GM23248 (cell line): ENCODE measurements around the gene EEF2. TPM values are rescaled to one million over a fixed set of nuclear protein-coding genes. Genes with fewer than 3 reads are reported as not detected.

Experiments used
- DNase-seq: peaks from one replicate; pipeline ENCODE4 v3.0.0-alpha.2; 2015
- H2AFZ ChIP-seq: fragments of 200-600 bp; sonication (generic); 2 replicates; pipeline ENCODE4 v1.6.1; 2016; ENCODE audit warnings: antibody characterized with exemption
- H3F3A ChIP-seq: fragments of 200-600 bp; sonication (generic); 2 replicates; pipeline ENCODE4 v1.6.1; 2016; ENCODE audit warnings: mild to moderate bottlenecking, antibody characterized with exemption, mixed run types; ENCODE audit not compliant: insufficient read depth
- H3K27ac ChIP-seq: fragments of 200-600 bp; sonication (generic); 2 replicates; pipeline ENCODE4 v1.5.1; 2016; ENCODE audit warnings: mild to moderate bottlenecking
- H3K27me3 ChIP-seq: fragments of 200-600 bp; sonication (generic); replicated peaks from 2 replicates; pipeline ENCODE4 v1.6.1; 2016; ENCODE audit warnings: mild to moderate bottlenecking; ENCODE audit not compliant: insufficient read depth
- H3K36me3 ChIP-seq: fragments of 200-600 bp; sonication (generic); 2 replicates; pipeline ENCODE4 v1.6.1; 2016; ENCODE audit warnings: low read depth, mild to moderate bottlenecking
- H3K4me1 ChIP-seq: fragments of 200-600 bp; sonication (generic); 2 replicates; pipeline ENCODE4 v1.6.1; 2016; ENCODE audit warnings: mild to moderate bottlenecking; ENCODE audit not compliant: insufficient read depth
- H3K4me2 ChIP-seq: fragments of 200-600 bp; sonication (generic); one replicate; pipeline ENCODE4 v1.6.1; 2016; ENCODE audit warnings: mild to moderate bottlenecking; ENCODE audit not compliant: unreplicated experiment
- H3K4me3 ChIP-seq: fragments of 200-600 bp; sonication (generic); 2 replicates; pipeline ENCODE4 v1.5.1; 2016; ENCODE audit warnings: mild to moderate bottlenecking
- H3K79me2 ChIP-seq: fragments of 200-600 bp; sonication (generic); 2 replicates; pipeline ENCODE4 v1.6.1; 2016; ENCODE audit warnings: mild to moderate bottlenecking; ENCODE audit not compliant: insufficient read depth
- H3K9ac ChIP-seq: fragments of 200-600 bp; sonication (generic); 2 replicates; pipeline ENCODE4 v1.6.1; 2016; ENCODE audit warnings: mild to moderate bottlenecking
- H3K9me2 ChIP-seq: fragments of 200-600 bp; sonication (generic); 2 replicates; pipeline ENCODE4 v1.6.1; 2016; ENCODE audit warnings: mixed run types, mild to moderate bottlenecking, moderate library complexity; ENCODE audit not compliant: insufficient read depth
- H3K9me3 ChIP-seq: fragments of 200-600 bp; sonication (generic); one replicate; pipeline ENCODE4 v1.6.1; 2017; ENCODE audit warnings: low read depth
- H4K20me1 ChIP-seq: fragments of 200-600 bp; sonication (generic); 2 replicates; pipeline ENCODE4 v1.6.0; 2016; ENCODE audit not compliant: insufficient read depth
- EZH2 ChIP-seq: fragments of 200-600 bp; sonication (generic); IDR thresholded peaks from 2 replicates; pipeline ENCODE4 v1.6.1; 2018; ENCODE audit warnings: antibody characterized with exemption, mild to moderate bottlenecking; ENCODE audit not compliant: insufficient read depth, poor library complexity, severe bottlenecking
- EZH2phosphoT487 ChIP-seq: fragments of 200-600 bp; sonication (generic); IDR thresholded peaks from 2 replicates; pipeline ENCODE4 v1.6.1; 2018; ENCODE audit warnings: antibody characterized with exemption, moderate library complexity, mild to moderate bottlenecking, low read depth; ENCODE audit not compliant: insufficient read depth
- WGBS, 2 experiments: methylation state at CpG; one replicate each; pipeline ENCODE4 v1.1.6; 2015 to 2017; ENCODE audit warnings: low lambda C conversion rate in 2 of 2, low coverage in 1 of 2; ENCODE audit errors: missing lambda C conversion rate in 2 of 2; 5-methylcytosine and 5-hydroxymethylcytosine counted together
- in situ Hi-C: fragments of 300-500 bp; cut with MboI; formaldehyde crosslinking; loops from 2 replicates; pipeline ENCODE4 v1.15.0; 2020
- polyA plus RNA-seq: library from polyadenylated mRNA; unstranded; fragments of >200 nt; fragmentation: Nextera tagmentation; extraction: Ambion mirVana; gene quantifications from 2 replicates; pipeline ENCODE4 v1.2.1, GENCODE V29; 2016
- total RNA-seq: library from RNA; depleted of rRNA; stranded (reverse); fragments of >200 nt; shearing (Covaris generic); gene quantifications from 2 replicates; pipeline ENCODE4 v1.2.3, GENCODE V29; 2014

The EEF2 gene
- total and polyA plus RNA-seq, 2 experiments from 2014 or later: 326 to 2,755 TPM

DNA sequence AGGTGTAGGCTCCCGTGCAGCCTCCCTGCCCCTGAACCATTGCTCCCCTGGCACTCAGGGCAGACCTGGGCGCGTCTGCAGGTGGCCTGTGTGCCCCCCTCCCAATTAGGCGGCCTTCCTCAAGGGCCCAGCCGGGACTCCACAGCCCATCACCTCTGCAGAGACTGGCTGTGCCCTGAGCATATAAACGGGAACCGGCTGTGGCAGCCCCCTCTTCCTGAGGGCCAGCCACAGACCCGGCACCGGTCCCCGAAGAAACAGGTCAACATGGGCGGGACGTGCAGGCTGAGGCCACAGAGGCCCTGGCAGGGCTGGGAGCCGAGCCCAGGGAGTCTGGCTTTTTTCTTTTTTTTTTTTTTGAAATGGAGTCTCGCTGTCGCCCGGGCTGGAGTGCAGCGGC is 34.3 kb upstream of the EEF2 start:
- Histone ChIP-seq H3K4me3 (no peak overlapping the region), H3K9ac (no peak overlapping the region), H3K4me1 (no peaks in the 10 kb centered on the region), H4K20me1 (no peaks in the 10 kb centered on the region), H3K9me2 (no peaks in the 10 kb centered on the region), H3K4me2 (no peak overlapping the region), H3K79me2 (peaks cover 64% of the 10 kb centered on the region), H3K9me3 (no peaks in the 10 kb centered on the region), H3K27me3 (no peaks in the 10 kb centered on the region), H2AFZ (no peak overlapping the region), H3F3A (no peaks in the 10 kb centered on the region), H3K36me3 (no peaks in the 10 kb centered on the region; the same call in 1 of the 2 replicates), H3K27ac (no peak overlapping the region)
- in situ Hi-C loops: no loop called here
- no peak for DNase-seq
- WGBS, 2 experiments: 68 to 73% methylated on average over 16 to 17 of the region's 17 CpGs
- no peak for TF ChIP-seq EZH2phosphoT487
- TF ChIP-seq EZH2: no peak

DNA sequence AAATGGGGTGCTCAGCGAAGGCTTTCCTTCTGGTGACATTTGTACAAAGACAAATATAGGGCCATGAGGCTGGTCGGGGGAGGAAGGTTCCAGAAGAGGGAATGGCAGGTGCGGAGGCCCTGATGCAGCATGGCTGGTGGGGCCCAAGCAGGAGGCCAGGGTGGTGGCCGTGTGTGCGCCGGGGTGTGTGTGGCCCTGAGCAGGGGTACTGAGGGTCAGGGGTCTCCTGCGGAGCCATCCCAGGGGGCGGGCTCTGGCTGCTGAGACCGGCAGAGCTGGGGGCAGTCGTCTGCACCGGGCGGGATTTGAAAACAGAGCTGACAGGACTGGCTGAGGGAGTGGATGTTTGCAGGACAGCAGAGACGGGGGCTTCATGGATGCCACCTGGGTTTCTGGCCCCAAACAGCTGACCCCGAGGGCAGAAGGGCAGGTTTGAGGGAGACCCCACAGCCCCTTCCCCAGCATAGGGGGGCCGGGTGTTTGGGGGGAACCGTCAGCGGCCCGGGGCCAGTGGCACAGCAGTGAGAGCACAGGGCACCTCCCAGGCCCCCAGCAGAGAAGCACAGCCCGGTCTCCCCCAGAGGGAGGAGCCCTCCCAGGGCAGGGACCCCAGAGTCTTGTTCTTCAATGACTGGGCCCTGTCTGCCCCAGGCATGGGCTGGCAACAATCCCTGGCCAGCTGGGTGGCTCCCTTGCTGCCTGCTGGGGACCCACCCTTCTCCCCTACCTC is 33.7 kb upstream of the EEF2 start:
- in situ Hi-C loops: no loop called here
- H3K27me3 ChIP-seq: no peaks in the 10 kb centered on the region
- H3K4me2 ChIP-seq: no peak overlapping the region
- H3K9me3 ChIP-seq: no peaks in the 10 kb centered on the region
- no peak overlapping the region for H3K9ac ChIP-seq
- no peaks in the 10 kb centered on the region for H3K9me2 ChIP-seq
- H4K20me1 ChIP-seq: no peaks in the 10 kb centered on the region
- peaks cover 70% of the 10 kb centered on the region for H3K79me2 ChIP-seq
- WGBS, 2 experiments: 84% methylated on average over 19 of the region's 19 CpGs
- H3K4me1 ChIP-seq: no peaks in the 10 kb centered on the region
- no peaks in the 10 kb centered on the region; the same call in 1 of the 2 replicates for H3K36me3 ChIP-seq
- H2AFZ ChIP-seq: no peak overlapping the region
- no peak for DNase-seq
- TF ChIP-seq EZH2phosphoT487: no peak
- TF ChIP-seq EZH2: no peak
- H3F3A ChIP-seq: no peaks in the 10 kb centered on the region
- H3K27ac ChIP-seq: no peak overlapping the region
- H3K4me3 ChIP-seq: no peak overlapping the region

DNA sequence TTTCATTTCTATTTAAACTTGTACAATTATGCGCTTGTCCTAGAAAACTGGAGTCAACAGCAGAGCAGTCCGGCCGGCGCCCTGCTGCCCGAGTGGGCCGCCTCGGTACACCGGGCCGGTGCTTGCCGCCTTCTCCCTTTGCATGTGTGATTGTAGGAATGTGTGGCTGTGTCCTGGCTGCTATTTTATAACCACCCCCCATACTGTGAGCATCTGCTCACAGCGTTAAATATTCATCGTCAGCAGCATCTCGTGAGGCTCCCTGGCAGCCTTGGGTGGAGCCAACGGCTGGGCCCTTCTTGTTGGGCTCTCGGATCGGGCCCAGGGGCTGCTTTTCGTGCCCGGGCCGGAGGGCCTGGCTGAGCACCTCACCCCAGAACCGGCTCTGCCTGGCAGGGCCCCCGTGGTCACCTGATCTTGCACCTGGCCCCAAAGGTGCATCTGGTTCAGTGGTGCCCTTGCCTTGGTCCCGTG is 32.9 kb upstream of the EEF2 start:
- H3K79me2 ChIP-seq: peaks cover 74% of the 10 kb centered on the region

DNA sequence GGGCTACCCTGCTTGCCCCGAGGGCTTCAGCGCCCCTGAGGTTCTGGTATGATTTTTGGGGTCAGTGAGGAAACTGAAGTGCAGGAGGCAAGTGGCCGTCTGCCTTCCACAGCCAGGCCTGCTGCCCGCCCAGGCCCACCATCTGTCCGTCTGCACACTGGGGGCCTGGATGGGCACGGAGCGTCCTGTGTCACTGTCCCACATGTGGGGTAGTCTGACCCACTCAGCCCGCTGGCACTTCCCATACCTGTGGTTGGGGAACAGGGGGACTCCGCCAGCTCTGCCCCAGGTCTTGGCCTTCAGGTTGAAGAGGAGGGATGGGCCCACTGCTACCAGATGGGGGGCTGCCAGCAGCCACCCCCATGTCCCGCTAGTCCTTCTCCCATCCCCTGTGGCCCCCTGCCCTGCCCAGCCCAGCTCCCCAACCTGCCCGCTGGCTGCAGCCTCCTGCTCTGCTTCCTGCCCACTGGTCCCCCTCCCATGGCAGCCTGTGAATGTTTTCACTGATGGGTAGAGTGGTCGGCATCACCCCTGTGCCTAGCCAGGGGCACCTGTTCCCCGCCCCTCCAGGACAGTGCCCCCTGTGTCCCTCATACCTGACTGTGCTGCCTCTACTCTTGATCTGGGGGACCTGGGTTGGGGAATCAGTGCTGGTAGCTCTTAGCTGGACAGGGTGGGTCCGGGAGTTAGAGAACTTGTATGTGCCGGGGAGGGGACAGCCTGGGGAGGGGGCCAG is 31.8 kb upstream of the EEF2 start:
- Histone ChIP-seq H3F3A (no peaks in the 10 kb centered on the region), H3K9me3 (no peaks in the 10 kb centered on the region), H3K9me2 (no peaks in the 10 kb centered on the region), H3K27me3 (no peaks in the 10 kb centered on the region), H3K4me1 (no peaks in the 10 kb centered on the region), H3K4me3 (no peak overlapping the region), H3K27ac (no peak overlapping the region), H3K36me3 (no peaks in the 10 kb centered on the region; the same call in 1 of the 2 replicates), H2AFZ (no peak overlapping the region), H3K79me2 (peaks cover 68% of the 10 kb centered on the region), H4K20me1 (no peaks in the 10 kb centered on the region), H3K9ac (no peak overlapping the region), H3K4me2 (no peak overlapping the region)
- no peak for TF ChIP-seq EZH2phosphoT487
- no peak for TF ChIP-seq EZH2
- in situ Hi-C loops: no loop called here
- WGBS, 2 experiments: 95 to 96% methylated on average over 12 to 15 of the region's 15 CpGs
- no peak for DNase-seq

More for the DNA sequence above, 32.9 kb upstream of the EEF2 start:
- WGBS, 2 experiments: 75 to 79% methylated on average over 22 of the region's 22 CpGs
- in situ Hi-C loops: no loop called here
- Histone ChIP-seq H3K4me2 (no peak overlapping the region), H3K27me3 (no peaks in the 10 kb centered on the region), H3K27ac (no peak overlapping the region), H3K36me3 (no peaks in the 10 kb centered on the region; the same call in 1 of the 2 replicates), H3K9me2 (no peaks in the 10 kb centered on the region), H3K4me3 (no peak overlapping the region), H3F3A (no peaks in the 10 kb centered on the region), H3K9ac (no peak overlapping the region), H4K20me1 (no peaks in the 10 kb centered on the region), H2AFZ (no peak overlapping the region), H3K4me1 (no peaks in the 10 kb centered on the region), H3K9me3 (no peaks in the 10 kb centered on the region)
- TF ChIP-seq EZH2phosphoT487: no peak
- no peak for TF ChIP-seq EZH2
- no peak for DNase-seq
